ENCODE measurements around the gene TIAM1. TPM values are rescaled to one million over a fixed set of nuclear protein-coding genes. Genes with fewer than 3 reads are reported as not detected.

TIAM1 gene
- total RNA-seq, 2 experiments from 2014 or later: 41.5 to 46.9 TPM

DNA sequence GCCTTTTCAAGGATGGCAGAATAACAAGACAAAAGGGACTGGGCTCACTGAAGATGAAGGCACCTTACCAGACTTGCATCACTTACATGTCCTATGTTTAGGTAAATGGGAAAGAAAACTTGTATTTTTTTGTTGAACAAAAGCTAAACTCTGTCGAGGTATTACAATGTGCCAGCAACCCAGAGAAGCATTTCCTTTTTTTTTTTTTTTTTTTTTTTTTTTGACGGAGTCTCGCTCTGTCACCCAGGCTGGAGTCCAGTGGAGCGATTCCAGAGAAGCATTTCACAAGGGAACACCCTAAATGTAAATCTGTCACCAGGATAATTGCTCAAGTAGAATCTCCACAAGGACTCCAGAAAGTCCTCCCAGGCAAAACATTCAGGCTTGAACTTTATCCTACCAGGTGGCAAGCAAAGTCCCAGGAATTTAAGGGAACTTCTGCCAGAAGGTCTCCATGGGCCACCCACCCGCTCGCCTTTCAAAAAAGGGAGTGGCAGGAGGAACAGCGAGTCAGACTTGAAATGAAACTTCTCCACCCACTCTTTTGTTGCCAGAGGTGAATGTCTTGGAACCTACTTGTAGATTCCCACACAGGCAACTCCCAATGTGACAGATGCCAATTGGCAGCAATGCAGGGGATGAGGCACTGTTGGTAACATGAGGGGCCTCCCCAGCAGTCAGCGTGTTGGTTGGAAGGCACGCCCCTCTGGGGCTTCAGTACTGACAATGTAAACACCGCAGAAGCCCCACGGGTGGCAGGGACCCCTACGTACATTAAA lies 125.0 kb downstream of the TIAM1 start:
- Mint-ChIP-seq H3K27ac (no peak overlapping the region), H3K36me3 (ENCODE audit: low read depth) (peaks cover 27% of the 10 kb centered on the region), H3K27me3 (ENCODE audit: low read depth) (no peaks in the 10 kb centered on the region), H3K4me3 (no peak overlapping the region), H3K4me1 (ENCODE audit: low read depth) (no peaks in the 10 kb centered on the region), H3K9me3 (ENCODE audit: insufficient read depth) (no peaks in the 10 kb centered on the region)
- ATAC-seq (no peak), DNase-seq (no peak)
- ChIA-PET POLR2A (no interaction called here), CTCF (interaction anchor here (1.1 kb wide), 1 partner anchor 362 kb away, joined by 3 read pairs; no protein-coding TSS in a partner anchor)

DNA sequence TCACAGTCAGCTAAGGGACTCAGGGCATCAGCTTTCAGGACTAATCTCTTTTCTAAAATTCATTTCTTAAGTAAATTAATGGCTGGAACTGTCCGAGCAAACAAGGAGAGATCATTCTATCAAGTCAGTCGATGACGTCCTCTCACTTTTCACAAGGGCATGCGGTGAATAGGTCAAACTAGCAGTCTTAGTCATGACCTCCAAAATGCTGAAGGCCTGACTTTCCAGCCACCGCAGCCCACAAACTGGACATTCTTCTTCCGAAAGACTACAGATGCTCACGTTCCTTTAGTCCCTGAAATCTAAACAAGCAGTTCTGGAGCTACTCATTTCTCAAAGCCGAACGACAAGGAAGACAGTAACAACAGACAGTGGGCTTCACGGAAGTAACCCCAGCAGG lies 127.9 kb downstream of the TIAM1 start:
- H3K27me3 Mint-ChIP-seq (ENCODE audit: low read depth): no peaks in the 10 kb centered on the region
- peaks cover 16% of the 10 kb centered on the region for H3K36me3 Mint-ChIP-seq (ENCODE audit: low read depth)
- ChIA-PET POLR2A (interaction anchor here (1.0 kb wide), 1 partner anchor 178 kb away, joined by 3 read pairs; no protein-coding TSS in a partner anchor), CTCF (interaction anchor here (2.1 kb wide), 1 partner anchor 364 kb away, joined by 8 read pairs; no protein-coding TSS in a partner anchor)
- no peak overlapping the region for H3K27ac Mint-ChIP-seq
- DNase-seq (no peak), ATAC-seq (no peak)
- no peaks in the 10 kb centered on the region for H3K9me3 Mint-ChIP-seq (ENCODE audit: insufficient read depth)
- no peaks in the 10 kb centered on the region for H3K4me1 Mint-ChIP-seq (ENCODE audit: low read depth)
- no peak overlapping the region for H3K4me3 Mint-ChIP-seq

DNA sequence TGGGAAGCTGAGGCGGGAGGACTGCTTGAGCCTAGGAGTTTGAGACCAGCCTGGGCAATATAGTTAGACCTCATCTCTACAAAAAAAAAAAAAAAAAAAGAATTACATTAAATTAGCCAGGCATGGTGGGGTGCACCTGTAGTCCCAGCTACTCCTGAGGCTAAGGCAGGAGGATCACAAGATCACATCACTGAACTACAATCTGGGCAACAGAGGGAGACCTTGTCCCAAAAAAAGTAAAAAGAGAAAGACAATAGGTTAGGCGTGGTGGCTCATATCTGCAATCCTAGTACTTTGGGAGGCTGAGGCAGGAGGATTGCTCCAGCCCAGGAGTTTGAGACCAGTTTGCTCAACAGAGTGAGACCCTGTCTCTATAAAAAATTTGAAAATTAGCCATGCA lies 130.3 kb downstream of the TIAM1 start:
- POLR2A ChIA-PET: interaction anchor here (0.6 kb wide), 1 partner anchor 13 kb away, joined by 3 read pairs; no protein-coding TSS in a partner anchor
- no peak overlapping the region for H3K27ac Mint-ChIP-seq
- DNase-seq: no peak
- no peak overlapping the region for H3K4me3 Mint-ChIP-seq
- peaks cover 27% of the 10 kb centered on the region for H3K36me3 Mint-ChIP-seq (ENCODE audit: low read depth)
- CTCF ChIA-PET: interaction anchor here (0.9 to 2.3 kb wide), 11 partner anchors 8 to 398 kb away, joined by 3 to 9 read pairs (median 3); no protein-coding TSS in a partner anchor
- no peaks in the 10 kb centered on the region for H3K9me3 Mint-ChIP-seq (ENCODE audit: insufficient read depth)
- no peaks in the 10 kb centered on the region for H3K4me1 Mint-ChIP-seq (ENCODE audit: low read depth)
- ATAC-seq: no peak
- H3K27me3 Mint-ChIP-seq (ENCODE audit: low read depth): no peaks in the 10 kb centered on the region

DNA sequence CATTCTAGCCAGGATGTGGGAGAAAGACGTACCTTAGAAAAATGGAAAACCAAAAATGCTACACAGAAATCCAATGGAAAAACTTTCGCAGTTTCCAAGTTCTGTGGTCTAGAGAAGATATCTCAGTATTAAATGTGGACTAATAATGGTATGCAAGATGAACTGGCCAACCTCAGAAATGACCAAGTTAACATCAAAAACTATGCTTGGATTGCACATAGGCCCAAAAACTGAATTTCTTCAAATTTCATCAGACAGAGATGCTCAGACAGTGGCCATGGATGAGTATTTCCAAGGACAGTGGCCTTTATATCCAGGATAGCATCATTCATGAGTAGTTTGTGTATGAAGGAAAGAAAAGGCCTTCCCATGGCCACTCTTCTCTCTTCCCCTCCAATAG lies 132.2 kb downstream of the TIAM1 start:
- Mint-ChIP-seq H3K4me3 (no peak overlapping the region), H3K4me1 (ENCODE audit: low read depth) (no peaks in the 10 kb centered on the region), H3K27me3 (ENCODE audit: low read depth) (no peaks in the 10 kb centered on the region), H3K9me3 (ENCODE audit: insufficient read depth) (no peaks in the 10 kb centered on the region), H3K27ac (no peak overlapping the region), H3K36me3 (ENCODE audit: low read depth) (peaks cover 28% of the 10 kb centered on the region)
- ChIA-PET CTCF (interaction anchor here (0.7 kb wide), 1 partner anchor 115 kb away, joined by 3 read pairs; no protein-coding TSS in a partner anchor), POLR2A (no interaction called here)
- no peak for ATAC-seq
- DNase-seq: no peak

DNA sequence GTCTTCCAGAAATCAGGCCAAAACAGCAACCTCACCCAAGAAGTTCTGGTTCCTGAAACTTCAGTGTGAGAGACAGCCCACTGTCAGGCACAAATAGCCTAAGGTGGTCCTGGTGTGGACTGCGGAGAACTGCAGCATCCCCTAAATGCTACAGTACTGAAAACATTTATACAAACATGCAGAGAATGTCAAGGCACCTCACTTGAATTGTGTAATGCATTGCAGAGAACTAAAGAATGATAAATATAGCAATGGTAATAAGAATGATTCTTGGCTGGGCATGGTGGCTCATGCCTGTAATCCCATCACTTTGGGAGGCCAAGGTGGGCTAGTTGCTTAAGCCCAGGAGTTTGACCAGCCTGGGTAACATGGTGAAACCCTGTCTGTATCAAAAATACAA lies 138.6 kb downstream of the TIAM1 start:
- Mint-ChIP-seq H3K4me3 (no peak overlapping the region), H3K9me3 (ENCODE audit: insufficient read depth) (no peaks in the 10 kb centered on the region), H3K4me1 (ENCODE audit: low read depth) (no peaks in the 10 kb centered on the region), H3K27me3 (ENCODE audit: low read depth) (no peaks in the 10 kb centered on the region), H3K36me3 (ENCODE audit: low read depth) (peaks cover 27% of the 10 kb centered on the region), H3K27ac (no peak overlapping the region)
- ChIA-PET POLR2A (no interaction called here), CTCF (no interaction called here)
- no peak for ATAC-seq
- DNase-seq: no peak

DNA sequence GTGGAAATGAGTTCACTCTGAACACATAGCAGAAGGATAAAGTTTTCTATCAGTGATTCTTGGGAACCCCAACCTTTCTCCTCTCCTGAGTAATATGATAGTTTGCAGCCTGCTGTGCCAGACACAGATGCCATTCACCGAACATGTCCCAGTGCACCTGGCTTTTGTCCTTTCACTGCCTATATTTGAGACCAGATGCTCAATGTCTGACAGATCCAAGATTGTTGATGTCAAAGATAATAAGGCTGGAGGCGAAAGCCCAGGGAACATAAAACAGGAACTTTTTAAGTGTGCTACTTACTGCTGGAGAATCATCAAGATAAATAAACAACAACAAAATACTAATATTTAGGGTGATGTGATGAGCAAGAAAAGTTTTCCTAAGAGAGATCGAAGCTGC lies 139.3 kb downstream of the TIAM1 start:
- Mint-ChIP-seq H3K27me3 (ENCODE audit: low read depth) (no peaks in the 10 kb centered on the region), H3K9me3 (ENCODE audit: insufficient read depth) (no peaks in the 10 kb centered on the region), H3K4me3 (no peak overlapping the region), H3K4me1 (ENCODE audit: low read depth) (no peaks in the 10 kb centered on the region), H3K27ac (no peak overlapping the region), H3K36me3 (ENCODE audit: low read depth) (peaks cover 22% of the 10 kb centered on the region)
- no peak for DNase-seq
- CTCF ChIA-PET: no interaction called here
- POLR2A ChIA-PET: no interaction called here
- no peak for ATAC-seq

DNA sequence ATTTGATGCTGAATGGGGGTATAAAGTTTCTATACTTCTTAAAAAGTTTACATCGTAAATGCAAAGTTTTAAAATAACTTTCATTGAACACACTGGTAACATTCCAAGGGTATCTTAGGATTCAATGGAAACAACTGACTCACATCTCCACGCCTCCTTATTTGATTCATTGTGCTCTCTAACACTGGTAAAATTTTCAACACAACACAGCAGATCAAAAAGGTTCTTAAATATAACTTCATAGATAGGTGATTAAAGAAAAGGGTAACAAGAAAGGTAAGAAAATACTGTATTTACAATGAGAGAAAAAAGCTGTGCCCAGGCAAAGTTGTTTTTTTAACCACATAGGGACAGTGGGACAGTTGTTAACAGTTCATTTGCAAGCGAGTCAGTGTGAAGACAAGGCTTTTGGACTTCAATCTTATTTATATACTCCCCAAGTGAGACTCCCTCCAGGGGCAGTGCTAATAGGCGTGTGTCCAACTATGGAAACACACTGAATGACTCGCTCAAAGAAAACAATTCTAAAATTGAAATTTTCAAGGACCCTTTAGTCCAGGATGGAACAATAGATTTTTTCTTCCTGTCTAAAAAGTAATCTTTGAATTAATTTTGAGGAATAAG lies 140.5 kb downstream of the TIAM1 start:
- ChIA-PET POLR2A (no interaction called here), CTCF (interaction anchor here (1.8 to 7.4 kb wide), 2 partner anchors 378 to 401 kb away, joined by 6 to 92 read pairs; no protein-coding TSS in a partner anchor)
- peaks cover 13% of the 10 kb centered on the region for H3K36me3 Mint-ChIP-seq (ENCODE audit: low read depth)
- H3K27ac Mint-ChIP-seq: no peak overlapping the region
- H3K27me3 Mint-ChIP-seq (ENCODE audit: low read depth): no peaks in the 10 kb centered on the region
- no peak overlapping the region for H3K4me3 Mint-ChIP-seq
- ATAC-seq (no peak), DNase-seq (no peak)
- peaks cover 5% of the 10 kb centered on the region for H3K4me1 Mint-ChIP-seq (ENCODE audit: low read depth)
- no peaks in the 10 kb centered on the region for H3K9me3 Mint-ChIP-seq (ENCODE audit: insufficient read depth)

DNA sequence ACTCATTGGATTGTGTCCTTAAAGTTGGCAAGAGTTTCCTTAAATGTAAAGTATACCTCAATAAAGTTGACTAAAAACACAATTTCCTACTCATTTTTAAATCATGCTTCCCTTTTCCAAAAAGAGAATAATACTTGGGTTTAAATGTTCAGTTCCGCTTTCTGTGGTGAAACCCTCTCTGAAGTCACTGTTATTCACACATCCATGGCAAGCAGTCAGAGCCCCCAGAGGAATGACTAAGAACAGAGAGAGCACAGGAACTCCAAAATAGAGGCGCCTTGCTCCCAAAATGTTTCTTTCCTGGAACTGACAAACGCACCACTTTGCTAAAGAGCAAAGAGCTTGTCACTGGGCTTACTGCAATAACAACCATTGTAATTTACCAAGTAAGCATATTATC lies 142.5 kb downstream of the TIAM1 start:
- Mint-ChIP-seq H3K27me3 (ENCODE audit: low read depth) (no peaks in the 10 kb centered on the region), H3K36me3 (ENCODE audit: low read depth) (peaks cover 19% of the 10 kb centered on the region)

DNA sequence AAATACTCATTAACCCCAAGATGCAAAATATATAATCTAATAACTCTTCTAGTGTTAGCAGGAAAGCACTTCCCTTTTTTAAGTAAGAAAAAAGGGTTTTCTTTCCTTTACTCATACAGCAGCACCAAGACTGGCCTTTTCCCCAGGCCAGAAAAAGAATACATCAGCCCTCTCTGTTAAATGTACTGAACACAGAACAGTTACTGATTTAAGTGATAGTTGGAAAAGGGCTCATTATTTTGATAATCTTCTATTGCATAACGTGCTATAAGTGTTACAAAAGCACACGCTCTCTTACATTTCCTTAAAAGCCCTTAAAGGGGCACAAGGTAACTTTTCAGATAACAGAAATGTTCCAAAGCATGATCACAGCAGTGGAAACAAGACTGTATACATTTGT lies 142.9 kb downstream of the TIAM1 start:
- Mint-ChIP-seq H3K36me3 (ENCODE audit: low read depth) (peaks cover 19% of the 10 kb centered on the region), H3K9me3 (ENCODE audit: insufficient read depth) (no peaks in the 10 kb centered on the region), H3K27me3 (ENCODE audit: low read depth) (no peaks in the 10 kb centered on the region), H3K4me1 (ENCODE audit: low read depth) (peaks cover 14% of the 10 kb centered on the region), H3K4me3 (no peak overlapping the region), H3K27ac (no peak overlapping the region)
- ChIA-PET CTCF (interaction anchor here (0.9 to 7.4 kb wide), 5 partner anchors 20 to 403 kb away, joined by 3 to 92 read pairs (median 7); no protein-coding TSS in a partner anchor), POLR2A (no interaction called here)
- ATAC-seq (no peak), DNase-seq (no peak)

More for the DNA sequence above, 142.5 kb downstream of the TIAM1 start:
- ChIA-PET POLR2A (no interaction called here), CTCF (interaction anchor here (0.8 to 7.4 kb wide), 5 partner anchors 11 to 403 kb away, joined by 3 to 92 read pairs (median 4); no protein-coding TSS in a partner anchor)
- Mint-ChIP-seq H3K27ac (no peak overlapping the region), H3K4me1 (ENCODE audit: low read depth) (peaks cover 12% of the 10 kb centered on the region), H3K4me3 (no peak overlapping the region), H3K9me3 (ENCODE audit: insufficient read depth) (no peaks in the 10 kb centered on the region)
- DNase-seq: no peak
- ATAC-seq: no peak

DNA sequence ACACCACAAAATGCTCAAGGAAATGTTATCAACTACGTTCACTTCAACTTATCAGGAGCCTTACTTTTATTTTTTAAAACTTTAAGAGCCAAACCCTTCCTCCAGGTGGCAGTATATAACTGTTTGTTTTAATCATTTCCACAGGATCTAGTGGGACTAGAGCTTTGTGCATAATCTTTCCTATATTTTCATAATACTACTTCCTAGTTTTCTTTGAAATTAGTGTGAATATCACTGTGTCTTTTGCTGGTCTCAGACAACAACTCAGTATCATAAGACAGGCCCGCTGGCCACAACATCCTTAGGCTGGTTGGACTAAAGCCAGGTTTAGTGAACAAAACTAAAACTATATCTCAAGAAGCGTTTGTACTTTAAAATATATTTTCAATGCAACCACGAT lies 145.5 kb downstream of the TIAM1 start:
- ATAC-seq (peak; percentile 57), DNase-seq (no peak)
- Mint-ChIP-seq H3K36me3 (ENCODE audit: low read depth) (peaks cover 26% of the 10 kb centered on the region), H3K27me3 (ENCODE audit: low read depth) (no peaks in the 10 kb centered on the region), H3K27ac (no peak overlapping the region), H3K4me3 (no peak overlapping the region), H3K9me3 (ENCODE audit: insufficient read depth) (no peaks in the 10 kb centered on the region), H3K4me1 (ENCODE audit: low read depth) (peaks cover 23% of the 10 kb centered on the region)
- ChIA-PET POLR2A (interaction anchor here (0.7 kb wide), 1 partner anchor 17 kb away, joined by 3 read pairs; no protein-coding TSS in a partner anchor), CTCF (interaction anchor here (0.7 to 7.4 kb wide), 29 partner anchors 9 to 410 kb away, joined by 3 to 92 read pairs (median 3); no protein-coding TSS in a partner anchor)

DNA sequence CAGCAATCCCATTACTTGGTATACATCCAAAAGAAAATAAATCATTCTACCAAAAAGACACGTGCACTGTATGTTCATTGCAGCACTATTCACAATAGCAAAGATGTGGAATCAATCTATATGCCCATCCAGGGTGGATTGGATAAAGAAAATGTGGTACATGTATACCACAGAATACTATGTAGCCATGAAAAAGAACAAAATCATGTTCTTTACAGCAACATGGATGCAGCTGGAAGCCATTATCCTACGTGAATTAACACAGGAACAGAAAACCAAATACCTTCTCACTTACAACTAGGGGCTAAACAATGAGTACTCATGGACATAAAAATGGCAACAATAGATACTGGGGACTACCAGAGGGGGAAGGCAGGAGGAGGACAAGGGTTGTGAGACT lies 147.3 kb downstream of the TIAM1 start:
- DNase-seq: no peak
- Mint-ChIP-seq H3K27ac (no peak overlapping the region), H3K4me3 (no peak overlapping the region), H3K27me3 (ENCODE audit: low read depth) (no peaks in the 10 kb centered on the region), H3K4me1 (ENCODE audit: low read depth) (peaks cover 23% of the 10 kb centered on the region), H3K36me3 (ENCODE audit: low read depth) (peaks cover 24% of the 10 kb centered on the region), H3K9me3 (ENCODE audit: insufficient read depth) (no peaks in the 10 kb centered on the region)
- ChIA-PET CTCF (interaction anchor here (7.4 kb wide), 1 partner anchor 385 kb away, joined by 92 read pairs; no protein-coding TSS in a partner anchor), POLR2A (interaction anchor here (1.4 kb wide), 1 partner anchor 64 kb away, joined by 5 read pairs; no protein-coding TSS in a partner anchor)
- ATAC-seq: no peak

Data from activated CD8-positive, alpha-beta T cell treated with anti-CD3 and anti-CD28 coated beads, Interleukin-2, amount 10 ng/mL, durations not matched to agents 7 days and 5 days (primary cell).